ENCODE measurements around the gene ADAP1. TPM values are rescaled to one million over a fixed set of nuclear protein-coding genes. Genes with fewer than 3 reads are reported as not detected.

The ADAP1 gene
- total and polyA plus RNA-seq, 2 of the 8 experiments (the other 6 are each of a cell fraction or from before 2014, with no cell fraction given), result 5.8 to 6.1 TPM

DNA sequence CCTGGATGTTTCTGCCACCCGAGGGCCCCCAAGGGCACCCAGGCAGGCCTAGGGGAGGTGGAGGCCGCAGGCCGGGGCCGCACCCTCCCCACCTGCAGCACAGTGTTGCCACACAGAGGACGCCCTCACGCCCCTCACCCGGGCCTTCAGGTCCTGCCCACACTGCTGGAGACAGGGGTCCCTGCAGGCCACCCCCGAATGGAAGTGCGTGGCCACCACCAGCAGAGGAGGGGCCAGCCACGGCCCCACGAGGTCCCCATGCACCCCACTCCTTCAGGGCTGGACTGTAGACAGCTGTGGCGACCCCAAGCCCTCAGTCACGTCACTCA is 35.4 kb downstream of the ADAP1 start (continued):
- TF ChIP-seq KDM4A (IDR thresholded peaks at IDR 0.05; ENCODE audit: low read depth, low read length, severe bottlenecking), result no peak
- no peak for TF ChIP-seq PHF8 (conservative IDR thresholded peaks at IDR 0.05; ENCODE audit: low read depth, low read length)
- TF ChIP-seq RNF2 (IDR thresholded peaks at IDR 0.05; ENCODE audit: borderline replicate concordance, low read depth, low read length, missing control alignments, poor library complexity, severe bottlenecking), result no peak
- TF ChIP-seq SIN3A (conservative IDR thresholded peaks at IDR 0.05 in 1 of 2, IDR thresholded peaks at IDR 0.05 in 1 of 2; ENCODE audit: low read depth in 1 of 2, low read length in 2 of 2), result no peak
- no peak for TF ChIP-seq GABPA (IDR thresholded peaks at IDR 0.05; ENCODE audit: borderline replicate concordance, insufficient read depth, low read length)
- no peak for TF ChIP-seq POU5F1 (IDR thresholded peaks at IDR 0.05; ENCODE audit: low read depth, low read length)
